IMR-90 (cell line): ENCODE results near the gene LAIR2.
"Not testable (repeated sequence)": the region's sequence is repeated elsewhere in the genome, so short reads cannot be mapped to it uniquely, and the experiment has no call there.

ENCODE experiments used
- BHLHE40 ChIP-seq: fragments of 150-350 bp; IDR thresholded peaks from 2 replicates; pipeline ENCODE4 v1.6.1; 2016; ENCODE audit warnings: mild to moderate bottlenecking, low read depth, low read length
- FOS ChIP-seq: fragments of 150-350 bp; IDR thresholded peaks from 2 replicates; pipeline ENCODE4 v1.6.1; 2016; ENCODE audit warnings: low read depth, low read length
- MAFK ChIP-seq: IDR thresholded peaks from 2 replicates; pipeline ENCODE4 v1.6.1; 2012; ENCODE audit warnings: low read depth, low read length, improper control_type of control experiment
- POLR2A ChIP-seq: IDR thresholded peaks from 2 replicates; pipeline ENCODE4 v1.6.1; 2012; ENCODE audit warnings: mild to moderate bottlenecking, low read depth, low read length
- RAD21 ChIP-seq: IDR thresholded peaks from 2 replicates; pipeline ENCODE4 v1.6.1; 2012; ENCODE audit warnings: low read length, improper control_type of control experiment
- SMC3 ChIP-seq: fragments of 150-350 bp; IDR thresholded peaks from 2 replicates; pipeline ENCODE4 v1.6.1; 2016; ENCODE audit warnings: low read depth, mild to moderate bottlenecking, antibody characterized with exemption, low read length, moderate library complexity
- TF ChIP-seq, protein P1 (sequence below): conservative IDR thresholded peaks from 2 replicates; pipeline ENCODE4 v1.5.1; 2012; ENCODE audit warnings: mild to moderate bottlenecking, low read depth, low read length, improper control_type of control experiment
- TF ChIP-seq, protein P2 (sequence below): fragments of 150-350 bp; IDR thresholded peaks from 2 replicates; pipeline ENCODE4 v1.6.1; 2017; ENCODE audit warnings: mild to moderate bottlenecking, antibody characterized with exemption, low read length, low read depth

DNA sequence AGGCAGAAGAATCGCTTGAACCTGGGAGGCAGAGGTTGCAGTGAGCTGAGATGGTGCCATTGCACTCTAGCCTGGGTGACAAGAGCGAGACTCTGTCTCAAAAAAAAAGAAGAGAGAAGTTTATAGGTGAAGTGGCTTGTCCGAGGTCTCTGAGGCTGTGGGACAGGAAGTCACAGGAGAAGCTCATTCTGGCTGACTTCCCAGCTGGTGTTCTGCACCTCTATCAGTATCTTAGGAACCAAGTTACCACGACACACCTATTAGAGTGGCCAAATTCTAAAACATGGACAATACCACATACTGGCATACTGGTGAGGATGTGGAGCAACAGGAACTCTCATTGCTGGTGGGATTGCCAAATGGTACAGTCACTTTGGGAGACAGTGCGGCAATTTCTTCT, 7.3 kb upstream of the LAIR2 start:
- not testable (repeated sequence) for TF ChIP-seq FOS, BHLHE40, MAFK, POLR2A, RAD21, SMC3
- TF ChIP-seq, protein P1, sequence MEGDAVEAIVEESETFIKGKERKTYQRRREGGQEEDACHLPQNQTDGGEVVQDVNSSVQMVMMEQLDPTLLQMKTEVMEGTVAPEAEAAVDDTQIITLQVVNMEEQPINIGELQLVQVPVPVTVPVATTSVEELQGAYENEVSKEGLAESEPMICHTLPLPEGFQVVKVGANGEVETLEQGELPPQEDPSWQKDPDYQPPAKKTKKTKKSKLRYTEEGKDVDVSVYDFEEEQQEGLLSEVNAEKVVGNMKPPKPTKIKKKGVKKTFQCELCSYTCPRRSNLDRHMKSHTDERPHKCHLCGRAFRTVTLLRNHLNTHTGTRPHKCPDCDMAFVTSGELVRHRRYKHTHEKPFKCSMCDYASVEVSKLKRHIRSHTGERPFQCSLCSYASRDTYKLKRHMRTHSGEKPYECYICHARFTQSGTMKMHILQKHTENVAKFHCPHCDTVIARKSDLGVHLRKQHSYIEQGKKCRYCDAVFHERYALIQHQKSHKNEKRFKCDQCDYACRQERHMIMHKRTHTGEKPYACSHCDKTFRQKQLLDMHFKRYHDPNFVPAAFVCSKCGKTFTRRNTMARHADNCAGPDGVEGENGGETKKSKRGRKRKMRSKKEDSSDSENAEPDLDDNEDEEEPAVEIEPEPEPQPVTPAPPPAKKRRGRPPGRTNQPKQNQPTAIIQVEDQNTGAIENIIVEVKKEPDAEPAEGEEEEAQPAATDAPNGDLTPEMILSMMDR = not testable (repeated sequence)
- TF ChIP-seq, protein P2, sequence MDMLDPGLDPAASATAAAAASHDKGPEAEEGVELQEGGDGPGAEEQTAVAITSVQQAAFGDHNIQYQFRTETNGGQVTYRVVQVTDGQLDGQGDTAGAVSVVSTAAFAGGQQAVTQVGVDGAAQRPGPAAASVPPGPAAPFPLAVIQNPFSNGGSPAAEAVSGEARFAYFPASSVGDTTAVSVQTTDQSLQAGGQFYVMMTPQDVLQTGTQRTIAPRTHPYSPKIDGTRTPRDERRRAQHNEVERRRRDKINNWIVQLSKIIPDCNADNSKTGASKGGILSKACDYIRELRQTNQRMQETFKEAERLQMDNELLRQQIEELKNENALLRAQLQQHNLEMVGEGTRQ = not testable (repeated sequence)
